ENCODE data around the gene TRMT11. TPM values are rescaled to one million over a fixed set of nuclear protein-coding genes. Genes with fewer than 3 reads are reported as not detected.
A peak's percentile ranks its signal among the peaks of the same experiment; 100 is the strongest.

The TRMT11 gene
- total RNA-seq, 1 experiment from 2014 or later: 17.9 TPM

DNA sequence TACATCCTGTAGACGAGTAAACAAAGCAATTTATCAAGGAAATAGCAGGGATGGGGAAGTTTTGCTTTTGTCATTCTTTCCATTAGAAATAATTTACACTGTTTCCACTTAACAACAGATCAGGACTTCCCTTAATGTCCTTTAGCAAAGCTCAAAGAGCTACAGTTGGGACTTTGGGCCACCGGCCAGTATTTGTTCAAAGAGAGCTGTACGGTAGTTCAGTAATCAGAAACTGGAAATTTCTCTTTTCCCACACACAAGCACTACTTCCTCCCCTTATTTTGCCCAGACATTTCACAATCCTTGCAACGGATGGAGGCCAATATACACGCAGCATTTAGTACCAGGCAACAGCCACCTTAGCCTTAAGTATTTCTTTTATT is 41.9 kb upstream of the TRMT11 start:
- Histone ChIP-seq H4K20me1 (ENCODE audit: low read length) (no peaks in the 10 kb centered on the region), H3K4me2 (ENCODE audit: low read length) (peak overlapping the region; percentile 32), H3K4me1 (ENCODE audit: insufficient read depth, low read length) (peaks cover 69% of the 10 kb centered on the region), H3K36me3 (ENCODE audit: low read depth, low read length) (no peaks in the 10 kb centered on the region), H3K27me3 (ENCODE audit: low read length) (no peaks in the 10 kb centered on the region), H3K9ac (ENCODE audit: low read length) (peak overlapping the region; percentile 42; the same call in 1 of the 2 replicates), H3K79me2 (ENCODE audit: low read length) (no peaks in the 10 kb centered on the region), H2AFZ (ENCODE audit: low read length) (no peak overlapping the region), H3K4me3 (ENCODE audit: low read length) (no peak overlapping the region), H3K9me3 (ENCODE audit: low read length) (no peaks in the 10 kb centered on the region), H3K9me2 (replicated peaks; ENCODE audit: low read length) (no peaks in the 10 kb centered on the region), H3K27ac (ENCODE audit: low read length) (peak overlapping the region; percentile 82), H3F3A (ENCODE audit: low read length, unreplicated experiment) (no peaks in the 10 kb centered on the region)
- no peak for TF ChIP-seq EZH2phosphoT487 (IDR thresholded peaks at IDR 0.05; ENCODE audit: borderline replicate concordance, low read length)
- TF ChIP-seq, protein P1, sequence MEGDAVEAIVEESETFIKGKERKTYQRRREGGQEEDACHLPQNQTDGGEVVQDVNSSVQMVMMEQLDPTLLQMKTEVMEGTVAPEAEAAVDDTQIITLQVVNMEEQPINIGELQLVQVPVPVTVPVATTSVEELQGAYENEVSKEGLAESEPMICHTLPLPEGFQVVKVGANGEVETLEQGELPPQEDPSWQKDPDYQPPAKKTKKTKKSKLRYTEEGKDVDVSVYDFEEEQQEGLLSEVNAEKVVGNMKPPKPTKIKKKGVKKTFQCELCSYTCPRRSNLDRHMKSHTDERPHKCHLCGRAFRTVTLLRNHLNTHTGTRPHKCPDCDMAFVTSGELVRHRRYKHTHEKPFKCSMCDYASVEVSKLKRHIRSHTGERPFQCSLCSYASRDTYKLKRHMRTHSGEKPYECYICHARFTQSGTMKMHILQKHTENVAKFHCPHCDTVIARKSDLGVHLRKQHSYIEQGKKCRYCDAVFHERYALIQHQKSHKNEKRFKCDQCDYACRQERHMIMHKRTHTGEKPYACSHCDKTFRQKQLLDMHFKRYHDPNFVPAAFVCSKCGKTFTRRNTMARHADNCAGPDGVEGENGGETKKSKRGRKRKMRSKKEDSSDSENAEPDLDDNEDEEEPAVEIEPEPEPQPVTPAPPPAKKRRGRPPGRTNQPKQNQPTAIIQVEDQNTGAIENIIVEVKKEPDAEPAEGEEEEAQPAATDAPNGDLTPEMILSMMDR (conservative IDR thresholded peaks at IDR 0.05; ENCODE audit: low read depth, low read length): no peak
- no peak for TF ChIP-seq EZH2 (IDR thresholded peaks at IDR 0.05; ENCODE audit: low read length, unreplicated experiment)
- DNase-seq (peak; percentile 68), ATAC-seq (no peak)
- ChIA-PET CTCF (interaction anchor here (1.3 kb wide), 1 partner anchor 12 kb away, joined by 3 read pairs; the partner anchor contains the start of gene HINT3), POLR2A (ENCODE audit: unreplicated experiment) (no interaction called here)
- BruUV-seq (replicated peaks): no TSS peak
- intact Hi-C loops (cut with micrococcal nuclease): no loop called here

DNA sequence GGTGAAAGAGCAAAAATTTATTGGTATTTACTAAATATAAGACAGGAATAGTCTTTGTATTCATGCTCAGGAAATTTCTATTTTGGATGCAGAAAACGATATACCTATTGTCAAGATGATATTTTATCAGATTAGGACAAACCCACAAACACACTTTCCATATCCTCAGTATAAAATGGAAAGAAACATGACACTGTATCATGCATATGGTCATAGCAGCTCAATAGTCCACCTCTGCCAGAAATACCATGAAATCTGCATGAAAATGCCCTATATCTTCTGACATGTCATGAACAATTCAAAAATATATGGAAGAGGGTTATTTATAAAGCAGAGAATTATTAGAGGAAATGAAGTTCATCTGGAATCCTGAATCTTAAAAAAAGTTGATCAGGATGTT is 41.4 kb upstream of the TRMT11 start:
- Histone ChIP-seq H3F3A (ENCODE audit: low read length, unreplicated experiment) (no peaks in the 10 kb centered on the region), H4K20me1 (ENCODE audit: low read length) (no peaks in the 10 kb centered on the region), H3K27ac (ENCODE audit: low read length) (peak overlapping the region; percentile 82), H3K9ac (ENCODE audit: low read length) (peak overlapping the region; percentile 42; the same call in 1 of the 2 replicates), H3K36me3 (ENCODE audit: low read depth, low read length) (no peaks in the 10 kb centered on the region), H3K27me3 (ENCODE audit: low read length) (no peaks in the 10 kb centered on the region), H3K4me3 (ENCODE audit: low read length) (no peak overlapping the region), H2AFZ (ENCODE audit: low read length) (no peak overlapping the region), H3K4me1 (ENCODE audit: insufficient read depth, low read length) (peaks cover 68% of the 10 kb centered on the region), H3K9me2 (replicated peaks; ENCODE audit: low read length) (no peaks in the 10 kb centered on the region), H3K9me3 (ENCODE audit: low read length) (no peaks in the 10 kb centered on the region), H3K4me2 (ENCODE audit: low read length) (peak overlapping the region; percentile 32), H3K79me2 (ENCODE audit: low read length) (no peaks in the 10 kb centered on the region)
- ChIA-PET POLR2A (ENCODE audit: unreplicated experiment) (no interaction called here), CTCF (interaction anchor here (1.3 kb wide), 1 partner anchor 11 kb away, joined by 3 read pairs; the partner anchor contains the start of gene HINT3)
- no TSS peak for BruUV-seq (replicated peaks)
- intact Hi-C loops (cut with micrococcal nuclease): no loop called here
- TF ChIP-seq EZH2phosphoT487 (IDR thresholded peaks at IDR 0.05; ENCODE audit: borderline replicate concordance, low read length): no peak
- TF ChIP-seq, protein P1 (conservative IDR thresholded peaks at IDR 0.05; ENCODE audit: low read depth, low read length): no peak
- no peak for TF ChIP-seq EZH2 (IDR thresholded peaks at IDR 0.05; ENCODE audit: low read length, unreplicated experiment)
- ATAC-seq (no peak), DNase-seq (no peak)

DNA sequence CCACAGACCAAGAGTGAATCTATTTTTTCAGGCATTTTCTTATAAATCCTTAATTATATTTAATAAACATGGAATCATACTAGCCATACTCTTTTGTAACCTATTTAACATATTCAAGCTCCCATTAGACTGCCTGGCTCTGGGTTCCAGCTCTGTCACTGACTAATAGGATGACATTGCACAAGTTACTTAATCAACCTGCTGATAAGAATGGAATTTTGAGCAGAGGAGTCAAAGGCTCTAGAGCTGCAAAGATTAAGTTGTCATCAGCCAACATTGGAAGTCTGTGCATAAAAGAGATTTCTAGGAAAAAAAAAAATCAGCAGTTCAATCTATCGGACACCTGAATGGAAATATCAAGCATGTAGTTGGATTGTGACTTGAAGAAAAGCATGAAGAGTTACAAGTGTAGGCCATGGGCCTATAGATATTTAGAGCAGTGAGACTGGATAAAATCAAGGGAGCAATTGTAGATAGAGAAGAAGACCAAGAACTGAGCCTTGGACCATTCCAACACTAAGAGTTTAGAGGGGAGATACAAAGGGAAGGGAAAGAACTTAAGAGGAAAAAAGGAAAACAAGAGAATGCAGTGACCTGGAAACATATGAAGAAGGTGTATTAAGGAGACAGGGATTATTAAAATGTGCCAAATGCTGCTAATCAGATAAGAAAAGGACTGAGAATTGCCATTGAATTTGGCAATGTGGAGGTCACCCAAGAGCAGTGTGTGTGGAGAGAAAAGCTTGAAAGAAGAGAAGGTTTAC is 40.8 kb upstream of the TRMT11 start:
- no peak overlapping the region for H3K4me2 ChIP-seq (ENCODE audit: low read length)
- no peaks in the 10 kb centered on the region for H3K79me2 ChIP-seq (ENCODE audit: low read length)
- intact Hi-C loops (cut with micrococcal nuclease): no loop called here
- CTCF ChIA-PET: no interaction called here
- H3K4me3 ChIP-seq (ENCODE audit: low read length): no peak overlapping the region
- DNase-seq: no peak
- no peak overlapping the region for H2AFZ ChIP-seq (ENCODE audit: low read length)
- peak overlapping the region; percentile 82 for H3K27ac ChIP-seq (ENCODE audit: low read length)
- peak overlapping the region; percentile 42 for H3K9ac ChIP-seq (ENCODE audit: low read length)
- peaks cover 68% of the 10 kb centered on the region for H3K4me1 ChIP-seq (ENCODE audit: insufficient read depth, low read length)
- no peaks in the 10 kb centered on the region for H3K36me3 ChIP-seq (ENCODE audit: low read depth, low read length)
- no peaks in the 10 kb centered on the region for H3K27me3 ChIP-seq (ENCODE audit: low read length)
- no peaks in the 10 kb centered on the region for H3K9me3 ChIP-seq (ENCODE audit: low read length)
- H3F3A ChIP-seq (ENCODE audit: low read length, unreplicated experiment): no peaks in the 10 kb centered on the region
- POLR2A ChIA-PET (ENCODE audit: unreplicated experiment): no interaction called here
- ATAC-seq: no peak
- H3K9me2 ChIP-seq (replicated peaks; ENCODE audit: low read length): no peaks in the 10 kb centered on the region
- BruUV-seq (replicated peaks): no TSS peak
- no peaks in the 10 kb centered on the region for H4K20me1 ChIP-seq (ENCODE audit: low read length)
- no peak for TF ChIP-seq EZH2phosphoT487 (IDR thresholded peaks at IDR 0.05; ENCODE audit: borderline replicate concordance, low read length)
- TF ChIP-seq EZH2 (IDR thresholded peaks at IDR 0.05; ENCODE audit: low read length, unreplicated experiment): no peak
- TF ChIP-seq, protein P1 (conservative IDR thresholded peaks at IDR 0.05; ENCODE audit: low read depth, low read length): no peak
